K562 (cell line): ENCODE results near the gene ACACB. TPM values are rescaled to one million over a fixed set of nuclear protein-coding genes. Genes with fewer than 3 reads are reported as not detected.

Experiments
- ATAC-seq: fragments of 200-7000 bp; cut with Tn5 transposase; 3 replicates; pipeline ENCODE4 v1.9.1; 2020; ENCODE audit warnings: moderate library complexity
- BruUV-seq: library from RNA; stranded (reverse); fragments of 400-500 nt; replicated peaks from 2 replicates; lab custom pipeline; 2021; lab: Mats Ljungman, UMichigan
- CTCF ChIA-PET: fragments of 300-600 bp; formaldehyde crosslinking; extraction: SDS; loops from one replicate; lab custom pipeline; 2021; ENCODE audit warnings: low intra/inter-chr PET ratio; lab: Yijun Ruan, JAX
- POLR2A ChIA-PET: fragments of 300-600, 350-650 bp; sonication (Branson Sonifier 250); formaldehyde crosslinking; extraction: SDS; loops from one replicate; lab custom pipeline; 2021; ENCODE audit warnings: antibody characterized with exemption, inconsistent platforms; lab: Yijun Ruan, JAX
- DNase-seq, 4 experiments: peaks; one replicate each; pipeline versions ENCODE4 v3.0.0 to v3.0.0-alpha.2; 2011 to 2018; ENCODE audit warnings: low spot score in 3 of 4, mixed read lengths in 3 of 4; ENCODE audit errors: extremely low read depth in 1 of 4
- FAIRE-seq: peaks from 2 replicates; lab custom pipeline; 2011; peaks lifted over from hg19 to GRCh38; lab: Jason Lieb, UNC
- H2AFZ ChIP-seq: 2 replicates; pipeline ENCODE4 v1.6.0; 2011; ENCODE audit warnings: low read depth, low read length, control low read depth, inconsistent platforms
- H3K27ac ChIP-seq: fragments of 200-600 bp; 3 replicates; pipeline ENCODE4 v1.8.0; 2011; ENCODE audit warnings: low read depth, mild to moderate bottlenecking, control low read depth, inconsistent platforms, low read length, moderate library complexity, mixed read lengths; ENCODE audit errors: extremely low read depth
- H3K27me3 ChIP-seq, 2 experiments: fragments of 300-600 bp in 1 of 2; 2 replicates in 1 of 2; 3 replicates in 1 of 2; pipeline versions ENCODE4 v1.6.0 to v1.8.0; 2011; ENCODE audit warnings: inconsistent platforms in 2 of 2, low read length in 2 of 2, mild to moderate bottlenecking in 1 of 2, mixed read lengths in 1 of 2, moderate library complexity in 1 of 2; ENCODE audit not compliant: control insufficient read depth in 2 of 2, insufficient read depth in 2 of 2
- H3K36me3 ChIP-seq: fragments of 300-600 bp; 3 replicates; pipeline ENCODE4 v1.8.0; 2011; ENCODE audit warnings: mild to moderate bottlenecking, low read length, inconsistent platforms; ENCODE audit not compliant: control insufficient read depth, insufficient read depth
- H3K4me1 ChIP-seq, 2 experiments: fragments of 200-600 bp in 1 of 2; replicated peaks in 1 of 2; 2 replicates in 1 of 2; 3 replicates in 1 of 2; pipeline versions ENCODE4 v1.5.1 to v1.8.0; 2011; ENCODE audit warnings: inconsistent platforms in 2 of 2, low read length in 2 of 2, mild to moderate bottlenecking in 1 of 2, mixed read lengths in 1 of 2, moderate library complexity in 1 of 2; ENCODE audit not compliant: control insufficient read depth in 2 of 2, insufficient read depth in 2 of 2
- H3K4me2 ChIP-seq: 2 replicates; pipeline ENCODE4 v1.6.1; 2011; ENCODE audit warnings: low read length, control low read depth, inconsistent platforms, mixed read lengths; ENCODE audit not compliant: insufficient read depth
- H3K4me3 ChIP-seq: fragments of 200-600 bp; sonication (generic), shearing (Covaris generic); 2 replicates; pipeline ENCODE4 v1.5.1; 2016; ENCODE audit warnings: control low read depth, inconsistent platforms
- H3K79me2 ChIP-seq: fragments of 200-600 bp; 3 replicates; pipeline ENCODE4 v1.8.0; 2011; ENCODE audit warnings: low read length, inconsistent platforms; ENCODE audit not compliant: control insufficient read depth, insufficient read depth
- H3K9ac ChIP-seq, 2 experiments: 2 replicates each; pipeline versions ENCODE4 v1.6.0 to v1.6.1; 2011; ENCODE audit warnings: low read depth in 2 of 2, low read length in 2 of 2, control low read depth in 1 of 2, inconsistent platforms in 1 of 2, mild to moderate bottlenecking in 1 of 2, mixed read lengths in 1 of 2; ENCODE audit not compliant: insufficient read depth in 1 of 2
- H3K9me1 ChIP-seq: one replicate; pipeline ENCODE4 v1.6.0; 2011; ENCODE audit warnings: inconsistent platforms, mild to moderate bottlenecking, low read length, moderate library complexity; ENCODE audit not compliant: control insufficient read depth, insufficient read depth
- H3K9me3 ChIP-seq: replicated peaks from 2 replicates; pipeline ENCODE4 v1.5.1; 2011; ENCODE audit warnings: low read depth, low read length, inconsistent platforms; ENCODE audit not compliant: control insufficient read depth, insufficient read depth
- H4K20me1 ChIP-seq: replicated peaks from 2 replicates; pipeline ENCODE4 v1.6.1; 2011; ENCODE audit warnings: low read length, inconsistent platforms, mixed read lengths; ENCODE audit not compliant: control insufficient read depth, insufficient read depth
- CHD2 ChIP-seq: IDR thresholded peaks from 2 replicates; pipeline ENCODE4 v1.6.1; 2011; ENCODE audit warnings: low read depth, low read length
- ELF2 ChIP-seq: fragments of 250-450 bp; sonication (Bioruptor Pico); IDR thresholded peaks from 2 replicates; pipeline ENCODE4 v1.5.0; 2021; ENCODE audit warnings: mild to moderate bottlenecking
- FUS ChIP-seq: fragments of 200-400 bp; formaldehyde crosslinking; optimal IDR thresholded peaks from 2 replicates; pipeline ENCODE3; 2017; ENCODE audit warnings: low read depth, low read length
- KDM2B ChIP-seq: fragments of 250-450 bp; sonication (Bioruptor Pico); IDR thresholded peaks from 2 replicates; pipeline ENCODE4 v1.8.0; 2021; ENCODE audit warnings: mild to moderate bottlenecking, moderate library complexity
- MBD2 ChIP-seq: sonication (generic); IDR thresholded peaks from 2 replicates; pipeline ENCODE4 v1.6.1; 2016; ENCODE audit warnings: low read depth, borderline replicate concordance
- MTA3 ChIP-seq: fragments of 450-650 bp; formaldehyde crosslinking; IDR thresholded peaks from 2 replicates; pipeline ENCODE4 v1.6.1; 2017; ENCODE audit warnings: mild to moderate bottlenecking, borderline replicate concordance
- ZBTB1 ChIP-seq: sonication (generic); formaldehyde crosslinking; IDR thresholded peaks from 2 replicates; pipeline ENCODE4 v1.8.1; 2023; ENCODE audit warnings: missing genetic modification reagents, low read depth, mild to moderate bottlenecking, borderline replicate concordance
- ZNF445 ChIP-seq: fragments of 250-450 bp; sonication (Bioruptor Pico); IDR thresholded peaks from 2 replicates; pipeline ENCODE4 v1.4.0; 2020; ENCODE audit warnings: low read depth, mild to moderate bottlenecking, moderate library complexity
- WGBS: fragments of 100-300 bp; shearing (Covaris generic); methylation state at CpG from one replicate; pipeline ENCODE4 v1.1.6; 2016; ENCODE audit warnings: low coverage, mixed read lengths; ENCODE audit not compliant: insufficient coverage; ENCODE audit errors: missing lambda C conversion rate; 5-methylcytosine and 5-hydroxymethylcytosine counted together
- in situ Hi-C: fragments of 300-500 bp; cut with MboI; formaldehyde crosslinking; loops from 4 replicates; pipeline ENCODE4 v1.15.0; 2018; ENCODE audit warnings: inconsistent platforms, mixed read lengths
- intact Hi-C: fragments of 100-400 bp; cut with micrococcal nuclease; formaldehyde crosslinking; loops from 2 replicates; pipeline ENCODE4 v1.14.2; 2022
- polyA plus RNA-seq, 8 experiments: library from polyadenylated mRNA; depleted of rRNA in 4 of 8; stranded (reverse) in 5 of 8; unstranded in 3 of 8; fragments of >200 nt; fragmentation: Nextera tagmentation in 2 of 8; fragmentation: Illumina TruSeq in 1 of 8; extraction: Ambion mirVana in 2 of 8; extraction: Trizol in 1 of 8; gene quantifications; 2 replicates each; pipeline versions ENCODE4 v1.2.1 to v1.2.3, GENCODE V29; 2011 to 2014; ENCODE audit warnings: inconsistent platforms in 1 of 8, missing spikeins in 1 of 8
- total RNA-seq, 7 experiments: library from RNA; depleted of rRNA in 6 of 7; stranded (reverse); fragments of >200 nt in 6 of 7; fragmentation: Illumina TruSeq in 2 of 7; extraction: Trizol in 2 of 7; gene quantifications; 2 replicates each; pipeline versions ENCODE4 v1.2.1 to v1.2.3, GENCODE V29; 2011 to 2021; ENCODE audit warnings: low replicate concordance in 1 of 7
- TF ChIP-seq, protein P1 (sequence below): fragments of 250-450 bp; sonication (Bioruptor Pico); IDR thresholded peaks from 2 replicates; pipeline ENCODE4 v1.6.1; 2021; ENCODE audit warnings: mild to moderate bottlenecking
- TF ChIP-seq, protein P2 (sequence below): conservative IDR thresholded peaks from 2 replicates; pipeline ENCODE4 v1.6.1; 2011; ENCODE audit warnings: low read depth, mild to moderate bottlenecking, low read length; ENCODE audit not compliant: control insufficient read depth

The ACACB gene
- total and polyA plus RNA-seq, 9 of the 15 experiments (the other 6 are each of a cell fraction or from before 2014, with no cell fraction given), result 0.10 to 2.5 (median 0.83) TPM

DNA sequence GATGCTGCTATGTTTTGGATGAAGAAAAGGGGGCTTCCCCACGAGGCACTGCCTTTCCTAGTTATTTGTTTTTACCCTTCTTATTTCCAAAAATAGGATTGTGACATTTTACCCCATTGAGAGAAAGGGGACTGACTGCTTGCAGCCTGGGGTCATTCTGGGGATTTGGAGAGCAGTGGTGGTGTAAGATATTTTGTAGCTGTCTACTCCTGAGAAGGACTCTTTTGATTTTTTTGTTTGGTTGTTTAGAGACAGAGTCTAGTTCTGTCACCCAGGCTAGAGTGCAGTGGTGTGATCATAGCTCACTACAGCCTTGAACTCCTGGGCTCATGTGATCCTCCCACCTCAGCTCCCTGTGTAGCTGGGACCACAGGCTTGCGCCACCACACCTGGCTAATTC is 113.8 kb downstream of the ACACB start:
- FAIRE-seq (no peak), ATAC-seq (no peak), DNase-seq (no peak)
- H3K27ac ChIP-seq, result no peak overlapping the region
- H2AFZ ChIP-seq, result no peak overlapping the region
- in situ Hi-C loops (no loop called here), intact Hi-C loops (no loop called here)
- no TSS peak for BruUV-seq
- 3% methylated on average over 2 of the region's 2 CpGs for WGBS
- no peak overlapping the region for H3K4me2 ChIP-seq
- CTCF ChIA-PET, result no interaction called here
- H3K27me3 ChIP-seq, result peaks cover 11 to 43% of the 10 kb centered on the region in 2 experiments
- H3K79me2 ChIP-seq, result no peaks in the 10 kb centered on the region
- H4K20me1 ChIP-seq, result 0 out of 2 replicates have a peak, but pooled peaks cover 11% of the 10 kb centered on the region
- H3K9ac ChIP-seq, result no peak overlapping the region
- no peaks in the 10 kb centered on the region; a peak in 1 of 5 replicates for H3K4me1 ChIP-seq
- TF ChIP-seq CHD2, result no peak
- TF ChIP-seq ZNF445, result no peak
- TF ChIP-seq MBD2, result no peak
- TF ChIP-seq, protein P1, sequence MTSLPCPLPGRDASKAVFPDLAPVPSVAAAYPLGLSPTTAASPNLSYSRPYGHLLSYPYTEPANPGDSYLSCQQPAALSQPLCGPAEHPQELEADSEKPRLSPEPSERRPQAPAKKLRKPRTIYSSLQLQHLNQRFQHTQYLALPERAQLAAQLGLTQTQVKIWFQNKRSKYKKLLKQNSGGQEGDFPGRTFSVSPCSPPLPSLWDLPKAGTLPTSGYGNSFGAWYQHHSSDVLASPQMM, result no peak
- no peak for TF ChIP-seq MTA3
- no peak for TF ChIP-seq ELF2 (CRISPR knock-in tag)
- TF ChIP-seq ZBTB1, result no peak
- no peak for TF ChIP-seq KDM2B (CRISPR knock-in tag)
- TF ChIP-seq, protein P2, sequence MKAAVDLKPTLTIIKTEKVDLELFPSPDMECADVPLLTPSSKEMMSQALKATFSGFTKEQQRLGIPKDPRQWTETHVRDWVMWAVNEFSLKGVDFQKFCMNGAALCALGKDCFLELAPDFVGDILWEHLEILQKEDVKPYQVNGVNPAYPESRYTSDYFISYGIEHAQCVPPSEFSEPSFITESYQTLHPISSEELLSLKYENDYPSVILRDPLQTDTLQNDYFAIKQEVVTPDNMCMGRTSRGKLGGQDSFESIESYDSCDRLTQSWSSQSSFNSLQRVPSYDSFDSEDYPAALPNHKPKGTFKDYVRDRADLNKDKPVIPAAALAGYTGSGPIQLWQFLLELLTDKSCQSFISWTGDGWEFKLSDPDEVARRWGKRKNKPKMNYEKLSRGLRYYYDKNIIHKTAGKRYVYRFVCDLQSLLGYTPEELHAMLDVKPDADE, result no peak
- no peak for TF ChIP-seq FUS
- H3K4me3 ChIP-seq, result no peak overlapping the region
- no peaks in the 10 kb centered on the region for H3K36me3 ChIP-seq
- no peaks in the 10 kb centered on the region for H3K9me1 ChIP-seq
- POLR2A ChIA-PET, result no interaction called here
- no peaks in the 10 kb centered on the region for H3K9me3 ChIP-seq
